Fibroblast of pulmonary artery (primary cell): ENCODE measurements around the gene TIPIN.
A peak's percentile ranks its signal among the peaks of the same experiment; 100 is the strongest.

ENCODE experiments used
- DNase-seq: peaks from one replicate; pipeline ENCODE4 v3.0.0-alpha.2; 2010; ENCODE audit warnings: low read depth
- H3K4me3 ChIP-seq: replicated peaks from 2 replicates; pipeline ENCODE4 v1.5.1; 2011; ENCODE audit warnings: low read depth, mild to moderate bottlenecking, control low read depth, low read length, moderate library complexity
- TF ChIP-seq, protein P1 (sequence below): IDR thresholded peaks from 2 replicates; pipeline ENCODE4 v1.5.1; 2011; ENCODE audit warnings: mild to moderate bottlenecking, control low read depth, low read length, inconsistent platforms; ENCODE audit errors: missing control alignments

Gene TIPIN

DNA sequence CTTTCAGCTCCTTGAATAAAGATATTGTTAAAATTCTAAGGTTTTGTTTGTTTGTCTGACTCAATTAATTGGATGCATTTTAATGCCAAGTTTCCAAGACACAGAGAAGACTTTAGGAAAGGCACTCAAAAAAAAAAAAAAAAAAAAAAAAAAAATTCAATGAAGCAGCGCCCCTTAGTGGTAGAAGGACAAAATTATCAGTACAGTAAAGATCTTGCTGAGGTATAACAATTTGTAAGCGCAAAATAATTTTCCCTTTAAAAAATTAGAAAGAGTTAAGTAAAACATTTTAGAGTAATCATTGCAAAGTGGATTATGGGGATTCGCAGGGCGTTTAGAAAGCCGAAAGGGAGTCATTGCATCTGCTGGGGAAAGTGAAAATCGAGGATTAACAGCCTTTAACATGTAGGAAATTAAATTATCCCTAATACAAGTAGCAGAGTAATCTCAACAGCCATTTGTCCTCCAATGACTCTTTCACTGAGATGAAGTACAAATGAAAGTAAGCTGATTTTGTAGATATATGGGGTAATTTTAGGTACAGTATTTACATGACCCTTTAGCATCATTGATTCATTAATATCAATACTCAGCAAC is 68.9 kb downstream of the TIPIN start:
- peak; percentile 46 for DNase-seq
- no peak overlapping the region for H3K4me3 ChIP-seq
- TF ChIP-seq, protein P1, sequence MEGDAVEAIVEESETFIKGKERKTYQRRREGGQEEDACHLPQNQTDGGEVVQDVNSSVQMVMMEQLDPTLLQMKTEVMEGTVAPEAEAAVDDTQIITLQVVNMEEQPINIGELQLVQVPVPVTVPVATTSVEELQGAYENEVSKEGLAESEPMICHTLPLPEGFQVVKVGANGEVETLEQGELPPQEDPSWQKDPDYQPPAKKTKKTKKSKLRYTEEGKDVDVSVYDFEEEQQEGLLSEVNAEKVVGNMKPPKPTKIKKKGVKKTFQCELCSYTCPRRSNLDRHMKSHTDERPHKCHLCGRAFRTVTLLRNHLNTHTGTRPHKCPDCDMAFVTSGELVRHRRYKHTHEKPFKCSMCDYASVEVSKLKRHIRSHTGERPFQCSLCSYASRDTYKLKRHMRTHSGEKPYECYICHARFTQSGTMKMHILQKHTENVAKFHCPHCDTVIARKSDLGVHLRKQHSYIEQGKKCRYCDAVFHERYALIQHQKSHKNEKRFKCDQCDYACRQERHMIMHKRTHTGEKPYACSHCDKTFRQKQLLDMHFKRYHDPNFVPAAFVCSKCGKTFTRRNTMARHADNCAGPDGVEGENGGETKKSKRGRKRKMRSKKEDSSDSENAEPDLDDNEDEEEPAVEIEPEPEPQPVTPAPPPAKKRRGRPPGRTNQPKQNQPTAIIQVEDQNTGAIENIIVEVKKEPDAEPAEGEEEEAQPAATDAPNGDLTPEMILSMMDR, result peak; percentile 56
